ENCODE data around the gene C6orf141.

DNA sequence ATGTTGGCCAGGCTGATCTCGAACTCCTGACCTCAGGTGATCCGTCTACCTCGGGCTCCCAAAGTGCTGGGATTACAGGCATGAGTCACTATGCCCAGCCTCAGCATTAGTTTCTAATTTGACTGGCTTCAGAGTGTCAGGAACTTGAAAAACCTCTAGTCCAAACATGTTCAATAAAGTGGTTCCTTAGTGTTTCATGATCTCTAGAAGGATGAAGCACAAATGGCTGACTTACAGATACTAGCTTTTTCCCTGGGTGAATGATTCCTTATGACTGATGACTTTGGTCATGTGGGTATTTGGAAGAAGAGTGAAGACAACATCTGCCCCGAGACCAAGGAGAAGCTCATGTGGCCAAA is 34.3 kb upstream of the C6orf141 start:
- TF ChIP-seq, protein P1, sequence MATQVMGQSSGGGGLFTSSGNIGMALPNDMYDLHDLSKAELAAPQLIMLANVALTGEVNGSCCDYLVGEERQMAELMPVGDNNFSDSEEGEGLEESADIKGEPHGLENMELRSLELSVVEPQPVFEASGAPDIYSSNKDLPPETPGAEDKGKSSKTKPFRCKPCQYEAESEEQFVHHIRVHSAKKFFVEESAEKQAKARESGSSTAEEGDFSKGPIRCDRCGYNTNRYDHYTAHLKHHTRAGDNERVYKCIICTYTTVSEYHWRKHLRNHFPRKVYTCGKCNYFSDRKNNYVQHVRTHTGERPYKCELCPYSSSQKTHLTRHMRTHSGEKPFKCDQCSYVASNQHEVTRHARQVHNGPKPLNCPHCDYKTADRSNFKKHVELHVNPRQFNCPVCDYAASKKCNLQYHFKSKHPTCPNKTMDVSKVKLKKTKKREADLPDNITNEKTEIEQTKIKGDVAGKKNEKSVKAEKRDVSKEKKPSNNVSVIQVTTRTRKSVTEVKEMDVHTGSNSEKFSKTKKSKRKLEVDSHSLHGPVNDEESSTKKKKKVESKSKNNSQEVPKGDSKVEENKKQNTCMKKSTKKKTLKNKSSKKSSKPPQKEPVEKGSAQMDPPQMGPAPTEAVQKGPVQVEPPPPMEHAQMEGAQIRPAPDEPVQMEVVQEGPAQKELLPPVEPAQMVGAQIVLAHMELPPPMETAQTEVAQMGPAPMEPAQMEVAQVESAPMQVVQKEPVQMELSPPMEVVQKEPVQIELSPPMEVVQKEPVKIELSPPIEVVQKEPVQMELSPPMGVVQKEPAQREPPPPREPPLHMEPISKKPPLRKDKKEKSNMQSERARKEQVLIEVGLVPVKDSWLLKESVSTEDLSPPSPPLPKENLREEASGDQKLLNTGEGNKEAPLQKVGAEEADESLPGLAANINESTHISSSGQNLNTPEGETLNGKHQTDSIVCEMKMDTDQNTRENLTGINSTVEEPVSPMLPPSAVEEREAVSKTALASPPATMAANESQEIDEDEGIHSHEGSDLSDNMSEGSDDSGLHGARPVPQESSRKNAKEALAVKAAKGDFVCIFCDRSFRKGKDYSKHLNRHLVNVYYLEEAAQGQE (IDR thresholded peaks at IDR 0.05; ENCODE audit: unreplicated experiment) = no peak
- TF ChIP-seq, protein P2, sequence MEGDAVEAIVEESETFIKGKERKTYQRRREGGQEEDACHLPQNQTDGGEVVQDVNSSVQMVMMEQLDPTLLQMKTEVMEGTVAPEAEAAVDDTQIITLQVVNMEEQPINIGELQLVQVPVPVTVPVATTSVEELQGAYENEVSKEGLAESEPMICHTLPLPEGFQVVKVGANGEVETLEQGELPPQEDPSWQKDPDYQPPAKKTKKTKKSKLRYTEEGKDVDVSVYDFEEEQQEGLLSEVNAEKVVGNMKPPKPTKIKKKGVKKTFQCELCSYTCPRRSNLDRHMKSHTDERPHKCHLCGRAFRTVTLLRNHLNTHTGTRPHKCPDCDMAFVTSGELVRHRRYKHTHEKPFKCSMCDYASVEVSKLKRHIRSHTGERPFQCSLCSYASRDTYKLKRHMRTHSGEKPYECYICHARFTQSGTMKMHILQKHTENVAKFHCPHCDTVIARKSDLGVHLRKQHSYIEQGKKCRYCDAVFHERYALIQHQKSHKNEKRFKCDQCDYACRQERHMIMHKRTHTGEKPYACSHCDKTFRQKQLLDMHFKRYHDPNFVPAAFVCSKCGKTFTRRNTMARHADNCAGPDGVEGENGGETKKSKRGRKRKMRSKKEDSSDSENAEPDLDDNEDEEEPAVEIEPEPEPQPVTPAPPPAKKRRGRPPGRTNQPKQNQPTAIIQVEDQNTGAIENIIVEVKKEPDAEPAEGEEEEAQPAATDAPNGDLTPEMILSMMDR (conservative IDR thresholded peaks at IDR 0.05; ENCODE audit: low read depth in 2 of 2) = no peak
- TF ChIP-seq STAT1 (IDR thresholded peaks at IDR 0.05; ENCODE audit: unreplicated experiment) (no peak), POLR2AphosphoS5 (IDR thresholded peaks at IDR 0.05; ENCODE audit: low read depth) (no peak), ZNF331 (CRISPR knock-in tag; IDR thresholded peaks at IDR 0.05; ENCODE audit: low read depth) (no peak), EZH2 (IDR thresholded peaks at IDR 0.05; ENCODE audit: low read depth, unreplicated experiment) (no peak), CREB1 (CRISPR knock-in tag; IDR thresholded peaks at IDR 0.05; ENCODE audit: low read depth) (no peak), EZH2phosphoT487 (IDR thresholded peaks at IDR 0.05; ENCODE audit: unreplicated experiment) (no peak), JUNB (IDR thresholded peaks at IDR 0.05; ENCODE audit: unreplicated experiment) (no peak), ZNF114 (CRISPR knock-in tag; IDR thresholded peaks at IDR 0.05) (no peak)
- TF ChIP-seq, protein P3, sequence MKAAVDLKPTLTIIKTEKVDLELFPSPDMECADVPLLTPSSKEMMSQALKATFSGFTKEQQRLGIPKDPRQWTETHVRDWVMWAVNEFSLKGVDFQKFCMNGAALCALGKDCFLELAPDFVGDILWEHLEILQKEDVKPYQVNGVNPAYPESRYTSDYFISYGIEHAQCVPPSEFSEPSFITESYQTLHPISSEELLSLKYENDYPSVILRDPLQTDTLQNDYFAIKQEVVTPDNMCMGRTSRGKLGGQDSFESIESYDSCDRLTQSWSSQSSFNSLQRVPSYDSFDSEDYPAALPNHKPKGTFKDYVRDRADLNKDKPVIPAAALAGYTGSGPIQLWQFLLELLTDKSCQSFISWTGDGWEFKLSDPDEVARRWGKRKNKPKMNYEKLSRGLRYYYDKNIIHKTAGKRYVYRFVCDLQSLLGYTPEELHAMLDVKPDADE (IDR thresholded peaks at IDR 0.05) = no peak
- TF ChIP-seq, protein P4, sequence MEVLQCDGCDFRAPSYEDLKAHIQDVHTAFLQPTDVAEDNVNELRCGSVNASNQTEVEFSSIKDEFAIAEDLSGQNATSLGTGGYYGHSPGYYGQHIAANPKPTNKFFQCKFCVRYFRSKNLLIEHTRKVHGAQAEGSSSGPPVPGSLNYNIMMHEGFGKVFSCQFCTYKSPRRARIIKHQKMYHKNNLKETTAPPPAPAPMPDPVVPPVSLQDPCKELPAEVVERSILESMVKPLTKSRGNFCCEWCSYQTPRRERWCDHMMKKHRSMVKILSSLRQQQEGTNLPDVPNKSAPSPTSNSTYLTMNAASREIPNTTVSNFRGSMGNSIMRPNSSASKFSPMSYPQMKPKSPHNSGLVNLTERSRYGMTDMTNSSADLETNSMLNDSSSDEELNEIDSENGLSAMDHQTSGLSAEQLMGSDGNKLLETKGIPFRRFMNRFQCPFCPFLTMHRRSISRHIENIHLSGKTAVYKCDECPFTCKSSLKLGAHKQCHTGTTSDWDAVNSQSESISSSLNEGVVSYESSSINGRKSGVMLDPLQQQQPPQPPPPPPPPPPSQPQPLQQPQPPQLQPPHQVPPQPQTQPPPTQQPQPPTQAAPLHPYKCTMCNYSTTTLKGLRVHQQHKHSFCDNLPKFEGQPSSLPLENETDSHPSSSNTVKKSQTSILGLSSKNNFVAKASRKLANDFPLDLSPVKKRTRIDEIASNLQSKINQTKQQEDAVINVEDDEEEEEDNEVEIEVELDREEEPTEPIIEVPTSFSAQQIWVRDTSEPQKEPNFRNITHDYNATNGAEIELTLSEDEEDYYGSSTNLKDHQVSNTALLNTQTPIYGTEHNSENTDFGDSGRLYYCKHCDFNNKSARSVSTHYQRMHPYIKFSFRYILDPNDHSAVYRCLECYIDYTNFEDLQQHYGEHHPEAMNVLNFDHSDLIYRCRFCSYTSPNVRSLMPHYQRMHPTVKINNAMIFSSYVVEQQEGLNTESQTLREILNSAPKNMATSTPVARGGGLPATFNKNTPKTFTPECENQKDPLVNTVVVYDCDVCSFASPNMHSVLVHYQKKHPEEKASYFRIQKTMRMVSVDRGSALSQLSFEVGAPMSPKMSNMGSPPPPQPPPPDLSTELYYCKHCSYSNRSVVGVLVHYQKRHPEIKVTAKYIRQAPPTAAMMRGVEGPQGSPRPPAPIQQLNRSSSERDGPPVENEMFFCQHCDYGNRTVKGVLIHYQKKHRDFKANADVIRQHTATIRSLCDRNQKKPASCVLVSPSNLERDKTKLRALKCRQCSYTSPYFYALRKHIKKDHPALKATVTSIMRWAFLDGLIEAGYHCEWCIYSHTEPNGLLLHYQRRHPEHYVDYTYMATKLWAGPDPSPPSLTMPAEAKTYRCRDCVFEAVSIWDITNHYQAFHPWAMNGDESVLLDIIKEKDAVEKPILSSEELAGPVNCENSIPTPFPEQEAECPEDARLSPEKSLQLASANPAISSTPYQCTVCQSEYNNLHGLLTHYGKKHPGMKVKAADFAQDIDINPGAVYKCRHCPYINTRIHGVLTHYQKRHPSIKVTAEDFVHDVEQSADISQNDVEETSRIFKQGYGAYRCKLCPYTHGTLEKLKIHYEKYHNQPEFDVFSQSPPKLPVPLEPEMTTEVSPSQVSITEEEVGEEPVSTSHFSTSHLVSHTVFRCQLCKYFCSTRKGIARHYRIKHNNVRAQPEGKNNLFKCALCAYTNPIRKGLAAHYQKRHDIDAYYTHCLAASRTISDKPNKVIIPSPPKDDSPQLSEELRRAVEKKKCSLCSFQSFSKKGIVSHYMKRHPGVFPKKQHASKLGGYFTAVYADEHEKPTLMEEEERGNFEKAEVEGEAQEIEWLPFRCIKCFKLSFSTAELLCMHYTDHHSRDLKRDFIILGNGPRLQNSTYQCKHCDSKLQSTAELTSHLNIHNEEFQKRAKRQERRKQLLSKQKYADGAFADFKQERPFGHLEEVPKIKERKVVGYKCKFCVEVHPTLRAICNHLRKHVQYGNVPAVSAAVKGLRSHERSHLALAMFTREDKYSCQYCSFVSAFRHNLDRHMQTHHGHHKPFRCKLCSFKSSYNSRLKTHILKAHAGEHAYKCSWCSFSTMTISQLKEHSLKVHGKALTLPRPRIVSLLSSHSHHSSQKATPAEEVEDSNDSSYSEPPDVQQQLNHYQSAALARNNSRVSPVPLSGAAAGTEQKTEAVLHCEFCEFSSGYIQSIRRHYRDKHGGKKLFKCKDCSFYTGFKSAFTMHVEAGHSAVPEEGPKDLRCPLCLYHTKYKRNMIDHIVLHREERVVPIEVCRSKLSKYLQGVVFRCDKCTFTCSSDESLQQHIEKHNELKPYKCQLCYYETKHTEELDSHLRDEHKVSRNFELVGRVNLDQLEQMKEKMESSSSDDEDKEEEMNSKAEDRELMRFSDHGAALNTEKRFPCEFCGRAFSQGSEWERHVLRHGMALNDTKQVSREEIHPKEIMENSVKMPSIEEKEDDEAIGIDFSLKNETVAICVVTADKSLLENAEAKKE (CRISPR knock-in tag; IDR thresholded peaks at IDR 0.05) = no peak

All from GM23338 (cell line).